Measurements from ENCODE around the gene ARNT2.

GRCh38 chr15:80579611-80580010 is 175.4 kb downstream of the ARNT2 start:
- TF ChIP-seq CTCF (IDR thresholded peaks at IDR 0.05; ENCODE audit: low read depth, low read length) (no peak), POLR2A (IDR thresholded peaks at IDR 0.05; ENCODE audit: extremely low read depth, insufficient read length) (no peak), MAX (IDR thresholded peaks at IDR 0.05; ENCODE audit: low read depth, low read length) (no peak)

Data from NB4 (cell line).